GM12878 (cell line): ENCODE measurements around the gene S100P. TPM values are rescaled to one million over a fixed set of nuclear protein-coding genes. Genes with fewer than 3 reads are reported as not detected.

Source experiments
- BHLHE40 ChIP-seq, 2 experiments: fragments of 450-650 bp in 1 of 2; IDR thresholded peaks; 2 replicates each; pipeline ENCODE4 v1.6.1; 2011 to 2017; ENCODE audit warnings: low read depth in 2 of 2, borderline replicate concordance in 1 of 2, improper control_type of control experiment in 1 of 2, low read length in 1 of 2, mild to moderate bottlenecking in 1 of 2
- BRCA1 ChIP-seq: IDR thresholded peaks from 2 replicates; pipeline ENCODE4 v1.6.1; 2011; ENCODE audit warnings: low read depth, low read length, improper control_type of control experiment
- CREM ChIP-seq: IDR thresholded peaks from 2 replicates; pipeline ENCODE4 v1.6.1; 2014; ENCODE audit warnings: antibody characterized with exemption, low read depth
- HDAC2 ChIP-seq: fragments of 200-600 bp; sonication (generic); IDR thresholded peaks from 2 replicates; pipeline ENCODE4 v1.6.1; 2017
- MXI1 ChIP-seq: fragments of 150-350 bp; IDR thresholded peaks from 2 replicates; pipeline ENCODE4 v1.6.1; 2011; ENCODE audit warnings: low read depth, mild to moderate bottlenecking, inconsistent platforms, low read length, improper control_type of control experiment
- MYC ChIP-seq: IDR thresholded peaks from 2 replicates; pipeline ENCODE4 v1.6.1; 2011; ENCODE audit warnings: mild to moderate bottlenecking, low read length, moderate library complexity, inconsistent platforms; ENCODE audit not compliant: insufficient read depth, insufficient replicate concordance, insufficient read length, severe bottlenecking
- NFXL1 ChIP-seq: fragments of 450-650 bp; IDR thresholded peaks from 2 replicates; pipeline ENCODE4 v1.6.1; 2017; ENCODE audit warnings: antibody characterized with exemption, mild to moderate bottlenecking, borderline replicate concordance
- NRF1 ChIP-seq: conservative IDR thresholded peaks from 2 replicates; pipeline ENCODE4 v1.6.1; 2011; ENCODE audit warnings: mild to moderate bottlenecking, low read depth, low read length, improper control_type of control experiment
- POLR2AphosphoS5 ChIP-seq: IDR thresholded peaks from 2 replicates; pipeline ENCODE4 v1.6.1; 2011; ENCODE audit warnings: mild to moderate bottlenecking, low read length, inconsistent platforms
- RAD21 ChIP-seq: IDR thresholded peaks from 2 replicates; pipeline ENCODE4 v1.6.1; 2011; ENCODE audit warnings: mild to moderate bottlenecking, low read depth, low read length, moderate library complexity; ENCODE audit not compliant: insufficient read depth
- RELA ChIP-seq: fragments of 450-650 bp; IDR thresholded peaks from 2 replicates; pipeline ENCODE4 v1.8.0; 2014; ENCODE audit warnings: borderline replicate concordance; ENCODE audit not compliant: partially characterized antibody
- SIN3A ChIP-seq: IDR thresholded peaks from 2 replicates; pipeline ENCODE4 v1.6.1; 2012; ENCODE audit warnings: low read depth, low read length, improper control_type of control experiment
- SMARCA5 ChIP-seq: fragments of 450-650 bp; IDR thresholded peaks from 2 replicates; pipeline ENCODE4 v1.6.1; 2017; ENCODE audit warnings: mild to moderate bottlenecking
- SMC3 ChIP-seq: IDR thresholded peaks from 2 replicates; pipeline ENCODE4 v1.6.1; 2011; ENCODE audit warnings: low read length, improper control_type of control experiment, borderline replicate concordance
- STAT3 ChIP-seq: IDR thresholded peaks from 2 replicates; pipeline ENCODE4 v1.6.1; 2011; ENCODE audit warnings: low read depth, low read length, improper control_type of control experiment
- TCF7 ChIP-seq: IDR thresholded peaks from 2 replicates; pipeline ENCODE4 v1.6.1; 2014; ENCODE audit warnings: antibody characterized with exemption, borderline replicate concordance
- YY1 ChIP-seq: IDR thresholded peaks from 2 replicates; pipeline ENCODE4 v1.6.1; 2011; ENCODE audit warnings: low read depth, mild to moderate bottlenecking, low read length
- ZNF217 ChIP-seq: fragments of 450-650 bp; IDR thresholded peaks from 2 replicates; pipeline ENCODE4 v1.6.1; 2017; ENCODE audit warnings: antibody characterized with exemption, mild to moderate bottlenecking
- ZNF24 ChIP-seq: fragments of 450-650 bp; IDR thresholded peaks from 2 replicates; pipeline ENCODE4 v1.6.1; 2017; ENCODE audit warnings: antibody characterized with exemption, mild to moderate bottlenecking
- polyA plus RNA-seq, 11 experiments: library from polyadenylated mRNA; depleted of rRNA in 4 of 11; unstranded in 6 of 11; stranded (reverse) in 5 of 11; fragments of >200 nt; fragmentation: Nextera tagmentation in 4 of 11; fragmentation: Illumina TruSeq in 1 of 11; extraction: Ambion mirVana in 4 of 11; extraction: Trizol in 1 of 11; gene quantifications; 1 replicate in 1 of 11; 2 replicates in 10 of 11; pipeline versions ENCODE4 v1.2.1 to v1.2.3, GENCODE V29; 2011 to 2016; ENCODE audit warnings: inconsistent platforms in 2 of 11, missing spikeins in 2 of 11, low read depth in 1 of 11
- total RNA-seq, 4 experiments: library from RNA; depleted of rRNA in 3 of 4; stranded (reverse); fragments of >200 nt in 3 of 4; fragmentation: Illumina TruSeq in 1 of 4; extraction: Trizol in 1 of 4; gene quantifications; 2 replicates each; pipeline versions ENCODE4 v1.2.1 to v1.2.3, GENCODE V29; 2013 to 2021
- TF ChIP-seq, protein P1 (sequence below): IDR thresholded peaks from 2 replicates; pipeline ENCODE4 v1.6.1; 2011; ENCODE audit warnings: mild to moderate bottlenecking, low read depth, low read length, moderate library complexity; ENCODE audit not compliant: insufficient replicate concordance
- TF ChIP-seq, protein P2 (sequence below): fragments of 450-650 bp; IDR thresholded peaks from 2 replicates; pipeline ENCODE4 v1.6.1; 2017; ENCODE audit warnings: mild to moderate bottlenecking
- TF ChIP-seq, protein P3 (sequence below): fragments of 450-650 bp; conservative IDR thresholded peaks from 2 replicates; pipeline ENCODE4 v1.6.1; 2017; ENCODE audit warnings: mild to moderate bottlenecking, moderate library complexity
- TF ChIP-seq, protein P4 (sequence below): IDR thresholded peaks from 2 replicates; pipeline ENCODE4 v1.6.1; 2012; ENCODE audit warnings: mild to moderate bottlenecking, low read depth, low read length

Gene S100P
- total and polyA plus RNA-seq, 10 of the 15 experiments (the other 5 are each of a cell fraction or from before 2014, with no cell fraction given): 0.90 TPM; not detected in 9

DNA sequence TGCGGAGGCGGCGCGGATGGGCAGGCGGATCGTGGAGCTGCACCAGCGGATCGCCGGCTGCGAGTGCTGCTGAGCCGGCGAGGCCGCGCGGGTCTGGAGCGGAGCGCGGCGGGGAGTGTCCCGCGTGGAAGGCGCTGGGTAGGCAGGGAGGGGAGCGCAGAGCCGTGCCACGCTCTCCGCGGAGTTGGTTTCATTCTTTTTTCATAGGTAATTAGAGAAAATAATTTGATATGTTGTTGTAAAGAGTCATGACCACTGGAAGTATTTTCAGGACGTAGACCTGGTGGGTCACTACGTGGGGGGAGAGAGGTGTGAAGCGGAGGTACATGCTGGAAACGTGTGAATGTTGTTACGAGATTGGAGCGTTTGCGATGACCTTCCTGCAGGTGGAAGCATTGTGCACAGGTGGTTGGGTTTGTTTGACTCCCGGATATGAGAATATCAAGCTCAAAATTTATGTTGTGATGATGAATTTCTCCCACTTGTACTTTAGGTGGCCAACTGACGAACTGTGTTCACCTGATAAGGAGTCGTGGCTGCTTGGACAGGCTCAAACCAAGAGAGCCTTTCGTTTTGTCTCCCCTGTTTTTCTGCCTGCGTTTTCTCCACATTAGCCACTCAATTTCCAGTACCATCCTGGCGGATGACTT is 19.1 kb upstream of the S100P start (continued):
- TF ChIP-seq RELA (no peak), YY1 (no peak), ZNF217 (no peak), MYC (no peak), NFXL1 (no peak), BRCA1 (no peak), NRF1 (no peak), STAT3 (no peak), BHLHE40 (IDR thresholded peaks at IDR 0.05; ENCODE audit: borderline replicate concordance in 1 of 2, low read depth in 2 of 2, low read length in 1 of 2) (no peak), HDAC2 (no peak), ZNF24 (no peak), CREM (no peak), SMARCA5 (no peak), POLR2AphosphoS5 (no peak), MXI1 (peak; percentile 34; the same call in 1 of the 2 replicates), SIN3A (0 out of 2 replicates have a peak, but pooled peaks have one; percentile 48), SMC3 (peak; percentile 56; the same call in 1 of the 2 replicates), TCF7 (no peak), RAD21 (peak; percentile 51)
- TF ChIP-seq, protein P1, sequence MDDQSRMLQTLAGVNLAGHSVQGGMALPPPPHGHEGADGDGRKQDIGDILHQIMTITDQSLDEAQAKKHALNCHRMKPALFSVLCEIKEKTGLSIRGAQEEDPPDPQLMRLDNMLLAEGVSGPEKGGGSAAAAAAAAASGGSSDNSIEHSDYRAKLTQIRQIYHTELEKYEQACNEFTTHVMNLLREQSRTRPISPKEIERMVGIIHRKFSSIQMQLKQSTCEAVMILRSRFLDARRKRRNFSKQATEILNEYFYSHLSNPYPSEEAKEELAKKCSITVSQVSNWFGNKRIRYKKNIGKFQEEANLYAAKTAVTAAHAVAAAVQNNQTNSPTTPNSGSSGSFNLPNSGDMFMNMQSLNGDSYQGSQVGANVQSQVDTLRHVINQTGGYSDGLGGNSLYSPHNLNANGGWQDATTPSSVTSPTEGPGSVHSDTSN: no peak
- TF ChIP-seq, protein P2, sequence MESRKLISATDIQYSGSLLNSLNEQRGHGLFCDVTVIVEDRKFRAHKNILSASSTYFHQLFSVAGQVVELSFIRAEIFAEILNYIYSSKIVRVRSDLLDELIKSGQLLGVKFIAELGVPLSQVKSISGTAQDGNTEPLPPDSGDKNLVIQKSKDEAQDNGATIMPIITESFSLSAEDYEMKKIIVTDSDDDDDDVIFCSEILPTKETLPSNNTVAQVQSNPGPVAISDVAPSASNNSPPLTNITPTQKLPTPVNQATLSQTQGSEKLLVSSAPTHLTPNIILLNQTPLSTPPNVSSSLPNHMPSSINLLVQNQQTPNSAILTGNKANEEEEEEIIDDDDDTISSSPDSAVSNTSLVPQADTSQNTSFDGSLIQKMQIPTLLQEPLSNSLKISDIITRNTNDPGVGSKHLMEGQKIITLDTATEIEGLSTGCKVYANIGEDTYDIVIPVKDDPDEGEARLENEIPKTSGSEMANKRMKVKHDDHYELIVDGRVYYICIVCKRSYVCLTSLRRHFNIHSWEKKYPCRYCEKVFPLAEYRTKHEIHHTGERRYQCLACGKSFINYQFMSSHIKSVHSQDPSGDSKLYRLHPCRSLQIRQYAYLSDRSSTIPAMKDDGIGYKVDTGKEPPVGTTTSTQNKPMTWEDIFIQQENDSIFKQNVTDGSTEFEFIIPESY: no peak
- TF ChIP-seq, protein P3, sequence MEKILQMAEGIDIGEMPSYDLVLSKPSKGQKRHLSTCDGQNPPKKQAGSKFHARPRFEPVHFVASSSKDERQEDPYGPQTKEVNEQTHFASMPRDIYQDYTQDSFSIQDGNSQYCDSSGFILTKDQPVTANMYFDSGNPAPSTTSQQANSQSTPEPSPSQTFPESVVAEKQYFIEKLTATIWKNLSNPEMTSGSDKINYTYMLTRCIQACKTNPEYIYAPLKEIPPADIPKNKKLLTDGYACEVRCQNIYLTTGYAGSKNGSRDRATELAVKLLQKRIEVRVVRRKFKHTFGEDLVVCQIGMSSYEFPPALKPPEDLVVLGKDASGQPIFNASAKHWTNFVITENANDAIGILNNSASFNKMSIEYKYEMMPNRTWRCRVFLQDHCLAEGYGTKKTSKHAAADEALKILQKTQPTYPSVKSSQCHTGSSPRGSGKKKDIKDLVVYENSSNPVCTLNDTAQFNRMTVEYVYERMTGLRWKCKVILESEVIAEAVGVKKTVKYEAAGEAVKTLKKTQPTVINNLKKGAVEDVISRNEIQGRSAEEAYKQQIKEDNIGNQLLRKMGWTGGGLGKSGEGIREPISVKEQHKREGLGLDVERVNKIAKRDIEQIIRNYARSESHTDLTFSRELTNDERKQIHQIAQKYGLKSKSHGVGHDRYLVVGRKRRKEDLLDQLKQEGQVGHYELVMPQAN: no peak
- TF ChIP-seq, protein P4, sequence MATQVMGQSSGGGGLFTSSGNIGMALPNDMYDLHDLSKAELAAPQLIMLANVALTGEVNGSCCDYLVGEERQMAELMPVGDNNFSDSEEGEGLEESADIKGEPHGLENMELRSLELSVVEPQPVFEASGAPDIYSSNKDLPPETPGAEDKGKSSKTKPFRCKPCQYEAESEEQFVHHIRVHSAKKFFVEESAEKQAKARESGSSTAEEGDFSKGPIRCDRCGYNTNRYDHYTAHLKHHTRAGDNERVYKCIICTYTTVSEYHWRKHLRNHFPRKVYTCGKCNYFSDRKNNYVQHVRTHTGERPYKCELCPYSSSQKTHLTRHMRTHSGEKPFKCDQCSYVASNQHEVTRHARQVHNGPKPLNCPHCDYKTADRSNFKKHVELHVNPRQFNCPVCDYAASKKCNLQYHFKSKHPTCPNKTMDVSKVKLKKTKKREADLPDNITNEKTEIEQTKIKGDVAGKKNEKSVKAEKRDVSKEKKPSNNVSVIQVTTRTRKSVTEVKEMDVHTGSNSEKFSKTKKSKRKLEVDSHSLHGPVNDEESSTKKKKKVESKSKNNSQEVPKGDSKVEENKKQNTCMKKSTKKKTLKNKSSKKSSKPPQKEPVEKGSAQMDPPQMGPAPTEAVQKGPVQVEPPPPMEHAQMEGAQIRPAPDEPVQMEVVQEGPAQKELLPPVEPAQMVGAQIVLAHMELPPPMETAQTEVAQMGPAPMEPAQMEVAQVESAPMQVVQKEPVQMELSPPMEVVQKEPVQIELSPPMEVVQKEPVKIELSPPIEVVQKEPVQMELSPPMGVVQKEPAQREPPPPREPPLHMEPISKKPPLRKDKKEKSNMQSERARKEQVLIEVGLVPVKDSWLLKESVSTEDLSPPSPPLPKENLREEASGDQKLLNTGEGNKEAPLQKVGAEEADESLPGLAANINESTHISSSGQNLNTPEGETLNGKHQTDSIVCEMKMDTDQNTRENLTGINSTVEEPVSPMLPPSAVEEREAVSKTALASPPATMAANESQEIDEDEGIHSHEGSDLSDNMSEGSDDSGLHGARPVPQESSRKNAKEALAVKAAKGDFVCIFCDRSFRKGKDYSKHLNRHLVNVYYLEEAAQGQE: no peak
